Activated B cell treated with CpG ODN at 0.5 μM for 24 hours (primary cell): ENCODE measurements around the gene FHAD1. TPM values are rescaled to one million over a fixed set of nuclear protein-coding genes. Genes with fewer than 3 reads are reported as not detected.

Source experiments
- ATAC-seq: fragments of 200-7000 bp; cut with Tn5 transposase; one replicate; pipeline ENCODE4 v1.10.0; 2021; ENCODE audit warnings: low read depth, mild to moderate bottlenecking, moderate library complexity
- CTCF ChIA-PET: fragments of 350-600 bp; sonication (Branson Sonifier 250); formaldehyde crosslinking; loops from one replicate; lab custom pipeline; 2021; ENCODE audit warnings: antibody characterized with exemption; lab: Charles Lee
- POLR2A ChIA-PET: fragments of 350-600 bp; sonication (Branson Sonifier 250); formaldehyde crosslinking; loops from one replicate; lab custom pipeline; 2021; ENCODE audit warnings: antibody characterized with exemption; lab: Charles Lee
- DNase-seq: peaks from one replicate; pipeline ENCODE4 v3.0.0; 2022
- H3K27ac Mint-ChIP-seq: one replicate; pipeline ENCODE4 v1.8.0; 2020; ENCODE audit warnings: mixed read lengths
- H3K27me3 Mint-ChIP-seq: one replicate; pipeline ENCODE4 v1.8.0; 2021; ENCODE audit warnings: mixed read lengths
- H3K36me3 Mint-ChIP-seq: one replicate; pipeline ENCODE4 v1.8.0; 2021; ENCODE audit warnings: low read depth, mixed read lengths
- H3K4me1 Mint-ChIP-seq: one replicate; pipeline ENCODE4 v1.8.0; 2021; ENCODE audit warnings: mixed read lengths
- H3K4me3 Mint-ChIP-seq: one replicate; pipeline ENCODE4 v1.8.0; 2020; ENCODE audit warnings: mild to moderate bottlenecking, mixed read lengths
- H3K9me3 Mint-ChIP-seq: one replicate; pipeline ENCODE4 v1.8.0; 2020; ENCODE audit warnings: mixed read lengths
- intact Hi-C: fragments of 100-400 bp; cut with micrococcal nuclease; formaldehyde crosslinking; loops from one replicate; pipeline ENCODE4 v1.15.1; 2024
- total RNA-seq: library from RNA; stranded (reverse); gene quantifications from 2 replicates; pipeline ENCODE4 v1.2.3, GENCODE V29; 2022
- TF ChIP-seq, protein P1 (sequence below): fragments of 200-600 bp; IDR thresholded peaks from one replicate; pipeline ENCODE4 v1.8.0; 2022; ENCODE audit warnings: antibody characterized with exemption, mild to moderate bottlenecking

Gene FHAD1
- total RNA-seq, 1 donor from 2014 or later: not detected

DNA sequence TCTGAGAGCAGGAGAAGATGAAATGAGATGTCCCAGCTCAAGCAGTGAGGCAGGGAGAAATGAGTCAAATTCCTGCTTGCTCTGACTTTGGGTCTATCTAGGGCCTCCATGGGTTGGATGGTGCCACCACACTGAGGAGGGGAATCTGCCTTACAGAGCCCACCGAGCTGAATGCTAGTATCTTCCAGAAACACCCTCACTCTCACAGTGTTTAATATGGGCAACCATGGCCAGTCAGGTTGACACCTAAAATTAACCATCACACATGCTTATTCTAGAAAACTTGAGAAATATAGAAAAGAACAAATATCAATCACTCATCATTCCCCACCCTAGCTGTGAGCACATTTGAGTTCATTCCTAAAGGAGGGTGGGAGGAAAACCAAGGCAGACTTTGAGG, 29.4 kb upstream of the FHAD1 start:
- POLR2A ChIA-PET: no interaction called here
- Mint-ChIP-seq H3K9me3 (no peaks in the 10 kb centered on the region), H3K27ac (no peak overlapping the region), H3K4me3 (no peak overlapping the region), H3K4me1 (no peaks in the 10 kb centered on the region), H3K36me3 (no peaks in the 10 kb centered on the region), H3K27me3 (peaks cover 12% of the 10 kb centered on the region)
- DNase-seq: no peak
- TF ChIP-seq, protein P1, sequence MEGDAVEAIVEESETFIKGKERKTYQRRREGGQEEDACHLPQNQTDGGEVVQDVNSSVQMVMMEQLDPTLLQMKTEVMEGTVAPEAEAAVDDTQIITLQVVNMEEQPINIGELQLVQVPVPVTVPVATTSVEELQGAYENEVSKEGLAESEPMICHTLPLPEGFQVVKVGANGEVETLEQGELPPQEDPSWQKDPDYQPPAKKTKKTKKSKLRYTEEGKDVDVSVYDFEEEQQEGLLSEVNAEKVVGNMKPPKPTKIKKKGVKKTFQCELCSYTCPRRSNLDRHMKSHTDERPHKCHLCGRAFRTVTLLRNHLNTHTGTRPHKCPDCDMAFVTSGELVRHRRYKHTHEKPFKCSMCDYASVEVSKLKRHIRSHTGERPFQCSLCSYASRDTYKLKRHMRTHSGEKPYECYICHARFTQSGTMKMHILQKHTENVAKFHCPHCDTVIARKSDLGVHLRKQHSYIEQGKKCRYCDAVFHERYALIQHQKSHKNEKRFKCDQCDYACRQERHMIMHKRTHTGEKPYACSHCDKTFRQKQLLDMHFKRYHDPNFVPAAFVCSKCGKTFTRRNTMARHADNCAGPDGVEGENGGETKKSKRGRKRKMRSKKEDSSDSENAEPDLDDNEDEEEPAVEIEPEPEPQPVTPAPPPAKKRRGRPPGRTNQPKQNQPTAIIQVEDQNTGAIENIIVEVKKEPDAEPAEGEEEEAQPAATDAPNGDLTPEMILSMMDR: no peak
- CTCF ChIA-PET: no interaction called here
- intact Hi-C loops: no loop called here
- ATAC-seq: no peak

DNA sequence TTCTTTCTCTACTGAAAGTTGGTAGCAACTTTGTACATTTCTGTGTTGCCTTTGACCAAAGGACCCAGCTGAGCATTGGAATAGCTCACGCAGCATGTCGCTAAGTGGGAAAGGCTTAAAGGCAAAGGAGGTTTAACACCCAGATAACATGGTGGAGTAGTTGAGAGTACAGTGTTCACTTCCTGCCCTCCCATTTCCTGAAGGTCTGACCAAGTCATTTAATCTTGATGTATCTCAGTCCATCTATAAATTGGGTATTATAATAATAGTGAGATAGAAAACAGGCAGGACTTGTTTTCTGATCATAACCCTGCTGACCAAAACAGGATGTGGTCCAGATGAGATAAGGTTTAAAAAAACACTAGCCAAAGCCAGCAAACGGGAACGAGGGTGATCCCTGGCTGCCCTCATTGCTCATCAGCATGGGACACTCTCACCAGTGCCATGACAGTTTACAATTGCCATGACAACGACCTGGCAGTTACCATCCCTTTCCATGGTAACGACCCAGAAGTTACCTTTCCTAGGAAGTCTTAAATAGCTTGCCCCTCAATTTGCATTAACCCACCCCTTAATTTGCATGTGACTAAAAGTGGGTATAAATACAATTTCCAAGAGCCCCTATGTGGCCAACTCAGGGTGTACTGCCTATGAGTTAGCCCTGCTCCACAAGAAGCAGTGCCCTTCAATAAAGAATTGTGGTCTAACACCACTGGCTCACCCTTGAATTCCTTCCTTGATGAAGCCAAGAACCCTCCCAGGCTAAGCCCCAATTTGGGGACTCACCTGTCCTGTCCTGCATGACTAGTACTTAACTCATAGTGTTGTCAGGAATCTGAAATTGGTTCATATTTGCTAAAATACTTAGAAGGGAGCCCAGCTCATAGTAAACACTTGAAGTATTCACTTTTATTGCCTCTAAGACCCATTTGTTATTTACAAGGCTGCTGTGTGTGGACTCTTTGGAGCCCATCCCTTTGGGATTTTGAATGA, 28.4 kb upstream of the FHAD1 start:
- no peak overlapping the region for H3K4me3 Mint-ChIP-seq
- intact Hi-C loops: no loop called here
- POLR2A ChIA-PET: no interaction called here
- no peak overlapping the region for H3K27ac Mint-ChIP-seq
- TF ChIP-seq, protein P1: no peak
- CTCF ChIA-PET: no interaction called here
- H3K27me3 Mint-ChIP-seq: peaks cover 15% of the 10 kb centered on the region
- no peaks in the 10 kb centered on the region for H3K36me3 Mint-ChIP-seq
- H3K9me3 Mint-ChIP-seq: no peaks in the 10 kb centered on the region
- DNase-seq (no peak), ATAC-seq (no peak)
- H3K4me1 Mint-ChIP-seq: no peaks in the 10 kb centered on the region

DNA sequence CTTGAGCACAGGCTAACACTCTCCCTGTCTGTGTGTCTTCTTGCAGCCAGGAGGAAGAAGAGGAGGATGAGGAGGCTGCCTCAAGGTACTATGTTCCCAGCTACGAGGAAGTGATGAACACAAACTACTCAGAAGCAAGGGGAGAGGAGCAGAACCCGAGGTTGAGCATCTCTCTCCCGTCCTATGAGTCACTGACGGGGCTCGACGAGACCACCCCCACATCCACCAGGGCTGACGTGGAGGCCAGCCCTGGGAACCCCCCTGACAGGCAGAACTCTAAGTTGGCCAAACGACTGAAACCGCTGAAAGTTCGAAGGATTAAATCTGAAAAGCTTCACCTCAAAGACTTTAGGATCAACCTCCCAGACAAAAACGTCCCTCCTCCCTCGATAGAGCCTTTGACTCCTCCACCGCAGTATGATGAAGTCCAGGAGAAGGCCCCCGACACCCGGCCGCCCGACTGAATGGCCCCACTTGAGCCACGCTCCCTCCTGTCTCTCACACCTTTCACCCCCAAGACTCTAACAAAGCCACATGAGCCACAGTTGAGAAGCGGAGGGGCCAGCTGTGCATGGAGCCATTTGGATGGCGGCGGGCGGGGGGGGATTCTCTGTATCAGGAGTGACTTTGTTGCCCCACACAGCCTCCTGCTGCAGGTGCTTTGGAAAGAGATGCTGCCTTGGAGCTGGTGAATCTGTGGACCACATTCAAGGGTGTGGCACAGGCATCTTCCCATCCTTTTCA, 27.6 kb upstream of the FHAD1 start:
- intact Hi-C loops: no loop called here
- Mint-ChIP-seq H3K27ac (no peak overlapping the region), H3K4me1 (peaks cover under 1% of the 10 kb centered on the region), H3K36me3 (no peaks in the 10 kb centered on the region), H3K4me3 (no peak overlapping the region), H3K27me3 (peaks cover 12% of the 10 kb centered on the region), H3K9me3 (no peaks in the 10 kb centered on the region)
- ATAC-seq (no peak), DNase-seq (no peak)
- TF ChIP-seq, protein P1: no peak
- CTCF ChIA-PET: no interaction called here
- POLR2A ChIA-PET: no interaction called here

DNA sequence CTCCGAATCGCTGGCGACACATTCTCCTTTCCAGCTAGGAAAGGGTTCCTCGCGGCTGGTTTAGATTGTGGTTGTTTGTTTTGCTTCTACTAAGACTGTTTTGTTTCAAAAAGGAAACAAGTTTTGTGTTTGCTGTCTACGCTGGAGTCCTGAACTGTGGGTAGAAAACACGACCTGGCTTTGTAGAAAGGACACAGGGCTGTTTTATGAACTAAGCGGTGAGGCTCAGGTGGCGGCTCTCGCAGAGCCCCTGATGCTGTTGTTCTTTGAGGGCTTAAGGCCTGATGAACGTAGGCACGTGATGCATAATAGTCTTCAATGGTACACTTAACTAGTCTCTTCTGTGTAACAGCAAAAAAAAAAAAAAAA, 27.0 kb upstream of the FHAD1 start:
- H3K4me1 Mint-ChIP-seq: peaks cover 5% of the 10 kb centered on the region
- no peak for ATAC-seq
- peaks cover 12% of the 10 kb centered on the region for H3K27me3 Mint-ChIP-seq
- no peak overlapping the region for H3K27ac Mint-ChIP-seq
- no peaks in the 10 kb centered on the region for H3K9me3 Mint-ChIP-seq
- TF ChIP-seq, protein P1: no peak
- H3K4me3 Mint-ChIP-seq: no peak overlapping the region
- POLR2A ChIA-PET: no interaction called here
- no peak for DNase-seq
- intact Hi-C loops: no loop called here
- H3K36me3 Mint-ChIP-seq: no peaks in the 10 kb centered on the region
- CTCF ChIA-PET: no interaction called here

DNA sequence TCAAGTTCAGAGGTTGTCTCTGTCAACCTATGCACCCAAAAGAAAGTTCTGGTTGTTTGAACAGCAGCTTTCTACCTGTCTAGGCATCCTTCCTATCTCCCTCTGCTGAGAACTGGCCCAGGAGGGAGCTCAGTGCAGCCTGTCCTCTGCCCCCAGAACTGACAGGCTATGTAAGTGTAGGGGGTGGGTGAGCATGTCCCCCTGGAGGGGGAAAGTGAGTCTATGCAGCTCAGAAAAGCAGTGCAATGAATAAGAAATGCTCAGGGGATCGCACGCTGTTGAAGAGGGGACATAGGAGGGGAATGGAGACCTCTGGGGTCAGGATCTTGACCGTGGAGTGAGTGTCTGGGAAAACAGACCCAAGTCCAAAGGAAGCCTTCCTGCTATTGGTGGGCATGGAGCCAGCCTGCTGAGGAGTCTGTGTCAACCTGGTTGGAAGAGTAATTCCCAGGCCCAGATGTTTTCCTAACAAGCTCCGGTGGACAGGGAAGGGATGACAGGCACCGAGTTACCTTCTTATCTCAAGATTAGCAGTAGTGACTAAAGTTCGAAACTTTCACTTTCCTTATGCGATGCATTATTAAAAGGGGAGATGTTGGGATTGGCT, 26.1 kb upstream of the FHAD1 start:
- intact Hi-C loops: no loop called here
- TF ChIP-seq, protein P1: no peak
- CTCF ChIA-PET: no interaction called here
- POLR2A ChIA-PET: no interaction called here
- Mint-ChIP-seq H3K4me1 (peaks cover 5% of the 10 kb centered on the region), H3K36me3 (no peaks in the 10 kb centered on the region), H3K9me3 (no peaks in the 10 kb centered on the region), H3K4me3 (no peak overlapping the region), H3K27me3 (peaks cover 12% of the 10 kb centered on the region), H3K27ac (no peak overlapping the region)
- ATAC-seq (no peak), DNase-seq (no peak)
